ENCODE results near the gene ADAM22. TPM values are rescaled to one million over a fixed set of nuclear protein-coding genes. Genes with fewer than 3 reads are reported as not detected.

Gene ADAM22
- polyA plus RNA-seq, 3 donors: 13.0 to 13.1 (median 13.1) TPM

- DNase-seq (ENCODE audit: low read depth in 3 of 3, low spot score in 2 of 3): no peak
These were observed 170.7 kb downstream of the ADAM22 start for GRCh38 chr7:88104732-88105131.

- no peak for DNase-seq (ENCODE audit: low read depth in 3 of 3, low spot score in 2 of 3)
These were observed 171.2 kb downstream of the ADAM22 start for GRCh38 chr7:88105231-88105630.

DNA sequence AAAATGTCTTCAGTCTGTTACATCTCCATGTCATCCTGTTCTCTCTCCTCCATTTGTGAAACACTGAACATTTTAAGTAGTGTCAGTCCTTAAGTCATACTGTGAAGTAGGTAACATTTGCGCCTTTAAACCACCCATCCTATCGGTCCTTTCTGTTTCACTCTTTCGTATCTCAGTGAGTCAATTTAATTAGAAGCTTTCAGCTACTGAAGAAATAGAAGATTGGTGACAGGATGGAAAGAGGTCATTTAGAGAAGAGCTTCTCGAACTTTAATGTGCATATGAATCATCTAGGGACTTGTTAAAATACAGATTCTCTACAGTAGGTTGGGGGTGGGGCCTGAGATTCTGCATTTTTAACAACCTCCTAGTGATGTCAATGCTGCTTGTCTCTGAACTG lies 172.4 kb downstream of the ADAM22 start:
- DNase-seq (ENCODE audit: low read depth in 3 of 3, low spot score in 2 of 3): no peak

DNA sequence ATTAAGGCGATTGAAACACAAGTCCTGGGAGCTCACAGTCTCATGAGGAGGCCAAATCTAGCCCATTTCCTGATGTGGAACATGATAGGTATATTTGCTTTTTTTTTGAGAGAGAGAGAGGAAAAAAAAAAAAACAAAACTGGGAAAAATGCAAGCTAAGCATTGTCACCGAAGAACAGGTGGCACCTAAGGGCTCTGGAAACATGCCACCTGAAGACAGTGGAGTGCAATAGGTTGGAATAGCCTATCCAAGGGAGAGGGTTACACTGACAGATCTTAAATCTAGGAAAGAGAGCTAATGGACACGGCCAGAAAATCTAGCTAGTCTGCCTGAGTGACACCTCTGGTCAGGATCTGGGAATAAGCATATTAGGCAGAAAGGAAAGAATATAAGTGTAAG lies 175.6 kb downstream of the ADAM22 start:
- no peak for DNase-seq (ENCODE audit: low read depth in 3 of 3, low spot score in 2 of 3)

- no peak for DNase-seq (ENCODE audit: low read depth in 3 of 3, low spot score in 2 of 3)
These were observed 177.2 kb downstream of the ADAM22 start for GRCh38 chr7:88111140-88111743.

DNA sequence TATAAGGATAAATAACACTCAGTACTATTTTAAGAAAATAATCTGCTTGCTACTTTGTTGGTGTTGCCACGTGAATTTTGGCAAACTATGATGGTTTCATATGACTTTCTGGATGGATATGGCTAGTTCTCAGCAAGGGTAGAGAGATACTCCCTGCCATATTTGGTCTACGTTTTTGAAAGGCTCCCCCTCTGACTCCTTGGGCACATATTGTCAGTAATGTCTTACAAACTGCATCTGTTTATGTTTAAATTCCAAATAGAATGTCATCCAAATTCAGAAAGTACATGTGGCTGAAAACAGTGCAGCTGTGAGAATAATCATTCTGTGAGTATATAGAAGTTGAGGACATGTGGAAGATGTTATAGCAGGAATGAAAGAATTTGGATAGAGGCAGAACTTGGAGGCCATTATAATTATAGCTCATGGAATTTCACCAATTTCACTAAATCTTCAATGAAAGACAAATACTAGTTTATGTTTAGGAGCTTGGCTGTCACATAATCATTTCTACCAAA lies 178.0 kb downstream of the ADAM22 start:
- DNase-seq (ENCODE audit: low read depth in 3 of 3, low spot score in 2 of 3): no peak

GRCh38 chr7:88115258-88115796 lies 181.3 kb downstream of the ADAM22 start:
- no peak for DNase-seq (ENCODE audit: low read depth in 3 of 3, low spot score in 2 of 3)

- no peak for DNase-seq (ENCODE audit: low read depth in 3 of 3, low spot score in 2 of 3)
These were observed 181.8 kb downstream of the ADAM22 start for GRCh38 chr7:88115816-88116215.

DNA sequence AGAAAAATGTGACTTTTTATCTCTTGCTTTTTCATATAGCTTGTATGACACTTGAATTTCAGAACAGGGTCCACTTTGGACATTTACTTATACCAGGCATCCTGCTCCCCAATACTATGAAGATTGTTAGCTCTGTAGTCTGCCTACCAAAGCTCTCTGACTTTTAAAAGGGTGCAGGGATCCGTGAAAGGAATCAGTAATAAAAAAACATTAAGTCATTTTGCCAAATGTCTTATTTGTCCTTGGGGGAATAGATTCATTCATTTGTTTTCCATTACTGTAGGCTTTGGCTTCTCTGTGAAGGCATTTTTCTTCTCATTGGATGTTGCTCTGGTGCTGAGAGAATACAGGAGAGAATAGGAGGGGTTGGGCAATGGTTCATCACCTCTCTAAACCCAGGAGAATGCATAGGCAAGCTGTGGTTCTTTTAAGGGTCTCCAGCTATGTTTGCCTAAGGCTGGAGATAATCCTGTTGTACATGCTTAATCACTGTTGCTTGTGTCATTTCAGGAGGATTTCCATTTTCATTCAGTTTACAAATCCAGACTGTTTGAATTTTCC lies 182.3 kb downstream of the ADAM22 start:
- DNase-seq (ENCODE audit: low read depth in 3 of 3, low spot score in 2 of 3): no peak

DNA sequence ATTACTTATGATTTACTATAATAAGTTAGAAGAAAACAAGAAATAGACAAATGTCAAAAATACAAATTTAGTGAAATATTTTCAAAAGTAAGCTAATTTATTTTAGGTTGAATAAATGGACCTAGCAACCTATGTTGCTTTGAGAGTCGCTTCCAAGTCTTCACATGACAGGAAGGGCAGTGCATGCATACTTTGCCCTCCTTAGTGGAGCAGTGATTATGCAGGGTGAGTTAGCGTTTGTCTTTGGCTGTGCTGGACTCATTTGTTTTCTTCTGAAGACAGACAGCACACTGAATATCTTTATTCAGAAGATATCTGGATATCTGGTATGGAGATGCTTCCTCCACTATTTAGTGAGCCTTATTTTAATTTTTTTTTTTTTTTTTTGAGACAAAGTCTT lies 183.3 kb downstream of the ADAM22 start:
- no peak for DNase-seq (ENCODE audit: low read depth in 3 of 3, low spot score in 2 of 3)

GRCh38 chr7:88121335-88121734 lies 187.3 kb downstream of the ADAM22 start:
- no peak for DNase-seq (ENCODE audit: low read depth in 3 of 3, low spot score in 2 of 3)

GRCh38 chr7:88127637-88128290 lies 193.7 kb downstream of the ADAM22 start:
- DNase-seq (ENCODE audit: low read depth in 3 of 3, low spot score in 2 of 3): no peak

GRCh38 chr7:88132725-88133124 lies 198.7 kb downstream of the ADAM22 start:
- DNase-seq (ENCODE audit: low read depth in 3 of 3, low spot score in 2 of 3): no peak

- peak; percentile 36 to 63 (median 41) for DNase-seq (ENCODE audit: low read depth in 3 of 3, low spot score in 2 of 3)
These were observed 206.9 kb downstream of the ADAM22 start for GRCh38 chr7:88140947-88141346.

- DNase-seq (ENCODE audit: low read depth in 3 of 3, low spot score in 2 of 3): no peak
These were observed 207.4 kb downstream of the ADAM22 start for GRCh38 chr7:88141479-88141878.

GRCh38 chr7:88141953-88142352 lies 207.9 kb downstream of the ADAM22 start:
- no peak for DNase-seq (ENCODE audit: low read depth in 3 of 3, low spot score in 2 of 3)

- DNase-seq (ENCODE audit: low read depth in 3 of 3, low spot score in 2 of 3): no peak
These were observed 212.6 kb downstream of the ADAM22 start for GRCh38 chr7:88146616-88147015.

GRCh38 chr7:88147341-88147740 lies 213.3 kb downstream of the ADAM22 start:
- DNase-seq (ENCODE audit: low read depth in 3 of 3, low spot score in 2 of 3): no peak

- no peak for DNase-seq (ENCODE audit: low read depth in 3 of 3, low spot score in 2 of 3)
These were observed 213.9 kb downstream of the ADAM22 start for GRCh38 chr7:88147949-88148348.

DNA sequence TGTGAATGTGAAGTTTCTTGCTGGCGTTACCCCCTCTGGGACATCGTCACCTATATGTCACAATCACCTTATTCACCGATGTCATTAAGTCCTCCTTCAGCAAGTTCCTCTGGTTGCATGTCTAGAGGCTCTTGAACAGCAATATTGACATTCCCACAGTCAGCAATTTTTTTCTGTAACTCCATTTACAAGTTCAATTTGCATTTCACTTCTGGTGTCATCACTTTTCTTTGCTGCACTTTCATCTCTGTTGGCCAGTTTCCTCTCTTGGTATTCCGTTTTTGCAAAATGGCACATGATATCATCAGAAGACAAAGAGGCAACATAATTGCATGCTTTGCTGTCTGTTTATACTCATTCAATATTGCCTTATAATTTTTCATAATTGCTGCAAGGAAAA lies 216.0 kb downstream of the ADAM22 start:
- DNase-seq (ENCODE audit: low read depth in 3 of 3, low spot score in 2 of 3): no peak

DNA sequence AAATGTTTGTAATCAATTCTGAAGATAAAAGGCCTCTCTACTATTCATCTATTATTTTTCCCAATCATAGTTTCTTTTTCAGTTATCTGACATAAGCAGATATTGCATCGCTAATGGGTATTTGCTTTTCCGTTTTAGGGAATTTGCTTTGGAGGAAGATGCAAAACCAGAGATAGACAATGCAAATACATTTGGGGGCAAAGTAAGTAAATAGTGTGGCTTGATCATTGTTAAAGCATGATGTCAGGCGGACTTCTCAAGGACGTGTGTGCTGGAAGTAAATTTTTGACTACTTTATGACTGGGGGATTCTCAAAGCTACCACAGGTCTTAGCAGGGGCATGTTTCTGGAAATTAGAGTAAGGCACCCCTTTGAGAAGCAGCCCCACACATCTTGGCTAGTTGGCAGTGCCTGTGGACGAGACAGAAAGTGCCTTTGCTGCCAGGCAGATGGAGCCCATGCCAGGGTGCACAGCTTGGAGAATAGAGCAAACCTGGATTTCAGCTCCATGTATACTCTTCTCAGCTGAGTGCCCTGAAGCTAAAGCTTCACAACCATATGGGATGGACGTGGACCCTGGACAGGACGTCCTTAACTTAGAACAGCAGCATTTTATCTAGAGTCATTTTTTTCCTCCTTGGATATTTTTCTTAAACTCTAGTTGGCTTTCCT lies 217.2 kb downstream of the ADAM22 start:
- no peak for DNase-seq (ENCODE audit: low read depth in 3 of 3, low spot score in 2 of 3)

Data from right renal cortex interstitium (tissue), 3 donors.